HG03025 (cell line): ENCODE data around the gene RGS19.
"Not testable (repeated sequence)": the region's sequence is repeated elsewhere in the genome, so short reads cannot be mapped to it uniquely, and the experiment has no call there.

ENCODE experiments used
- ATAC-seq: cut with Tn5 transposase; IDR thresholded peaks from one replicate; pipeline ENCODE4 v1.9.1; 2021; ENCODE audit warnings: mild to moderate bottlenecking, moderate library complexity; ENCODE audit not compliant: unreplicated experiment, low FRiP score

RGS19 gene

DNA sequence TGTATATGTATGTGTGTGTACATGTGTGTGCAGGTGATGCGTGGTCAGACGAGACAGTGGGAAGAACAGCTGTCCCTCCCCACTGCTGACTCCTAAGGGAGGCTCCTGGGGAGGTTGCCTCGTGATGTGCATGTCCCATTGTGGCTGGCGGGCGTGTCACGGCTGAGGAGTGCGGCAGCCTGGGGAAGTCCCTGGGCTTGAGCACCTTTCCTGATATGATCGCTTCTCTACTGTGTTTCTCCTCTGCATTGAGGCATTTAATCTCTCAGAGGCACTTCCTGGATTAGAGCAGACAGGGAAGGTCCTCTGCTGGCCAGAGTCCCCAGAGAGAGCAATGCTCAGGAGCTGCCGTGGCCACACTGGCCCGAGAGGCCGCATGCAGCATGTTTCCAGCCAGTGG is 16.6 kb upstream of the RGS19 start:
- ATAC-seq = no peak

DNA sequence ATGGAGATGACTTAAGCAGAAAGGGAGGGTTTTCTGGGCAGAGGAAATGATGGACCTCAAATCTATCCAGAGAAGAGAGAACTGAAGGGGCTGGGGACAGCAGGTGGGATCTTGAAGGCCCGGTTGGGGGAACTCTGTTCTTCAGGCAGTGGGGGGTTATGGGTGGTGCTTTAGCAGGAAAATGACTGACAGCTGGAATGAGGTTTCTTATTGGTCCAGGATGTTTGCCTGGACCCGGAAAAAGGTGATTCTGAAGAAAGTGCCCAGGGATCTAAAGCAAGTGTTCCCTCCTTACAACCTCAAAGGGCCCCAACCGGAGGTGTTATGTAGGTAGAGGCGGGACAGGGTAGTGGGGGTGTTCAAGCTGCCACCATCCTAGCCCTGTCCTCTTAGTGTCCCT is 16.1 kb upstream of the RGS19 start:
- no peak for ATAC-seq

DNA sequence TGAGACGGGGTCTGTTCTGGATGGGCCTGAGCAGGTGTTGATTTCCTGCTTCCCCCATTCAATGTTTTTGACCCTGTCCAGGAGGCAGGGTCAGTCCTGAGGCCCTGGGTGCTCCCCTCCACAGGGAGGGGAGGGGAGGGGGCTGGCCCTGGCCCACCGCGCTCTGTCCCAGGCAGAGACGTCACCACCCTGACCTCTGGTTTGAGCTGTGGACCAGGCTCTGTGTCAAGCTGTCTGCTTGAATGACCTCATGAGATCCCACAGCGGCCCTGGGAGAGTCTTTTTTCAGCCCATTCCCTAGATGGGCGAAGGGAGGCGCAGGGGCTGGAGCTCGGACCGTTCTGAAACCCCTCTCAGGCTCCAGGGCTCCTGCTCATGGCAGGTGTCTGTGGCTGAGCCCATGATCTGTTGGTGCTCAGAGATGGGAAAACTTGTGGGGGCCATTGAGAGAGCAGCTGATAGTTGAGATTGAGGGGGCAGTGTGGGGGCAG is 13.7 kb upstream of the RGS19 start:
- ATAC-seq = no peak

- no peak for ATAC-seq
Observed at GRCh38 chr20:64092258-64093012, 13.1 kb upstream of the RGS19 start.

- ATAC-seq = no peak
Observed at GRCh38 chr20:64091770-64092169, 12.5 kb upstream of the RGS19 start.

DNA sequence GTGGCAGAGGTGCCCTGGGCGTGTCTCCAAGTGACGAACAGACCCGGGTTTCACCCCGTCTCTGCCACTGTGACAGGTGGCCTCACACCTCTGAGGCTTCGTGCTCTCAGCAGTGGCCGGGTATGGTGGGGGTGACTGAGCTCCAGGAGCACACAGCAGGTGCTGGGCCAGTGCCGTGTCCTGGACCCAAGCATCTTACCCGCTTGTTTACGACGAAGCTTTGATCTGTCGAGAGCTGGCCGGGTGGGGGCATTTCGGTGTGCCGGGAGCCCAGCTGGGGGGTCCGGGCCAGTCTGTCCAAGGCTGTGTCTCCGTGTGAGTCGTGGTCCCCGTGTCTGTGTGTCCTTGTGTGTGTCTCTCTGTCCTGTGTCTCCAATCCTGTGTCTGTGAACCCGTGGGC is 12.0 kb upstream of the RGS19 start:
- no peak for ATAC-seq

DNA sequence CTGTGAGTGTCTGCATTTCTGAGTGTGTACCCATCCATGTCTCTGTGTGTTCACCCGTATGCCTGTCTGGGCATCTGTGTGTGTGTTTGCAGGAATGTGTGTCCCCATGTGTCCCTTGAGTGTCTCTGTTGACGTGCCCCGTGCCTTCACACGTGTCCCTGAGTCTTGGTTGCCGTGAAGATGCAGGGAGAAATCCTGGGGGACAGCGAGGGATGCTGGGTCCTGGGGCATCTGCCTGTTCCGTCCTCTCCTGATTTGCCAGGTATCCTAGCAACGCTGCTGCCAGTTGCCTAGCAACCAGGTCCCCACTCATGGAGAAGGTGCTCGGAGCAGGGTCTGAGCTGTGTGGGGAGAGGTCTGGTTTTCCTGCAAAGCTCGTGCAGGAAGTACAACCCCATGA is 10.8 kb upstream of the RGS19 start:
- ATAC-seq = no peak

DNA sequence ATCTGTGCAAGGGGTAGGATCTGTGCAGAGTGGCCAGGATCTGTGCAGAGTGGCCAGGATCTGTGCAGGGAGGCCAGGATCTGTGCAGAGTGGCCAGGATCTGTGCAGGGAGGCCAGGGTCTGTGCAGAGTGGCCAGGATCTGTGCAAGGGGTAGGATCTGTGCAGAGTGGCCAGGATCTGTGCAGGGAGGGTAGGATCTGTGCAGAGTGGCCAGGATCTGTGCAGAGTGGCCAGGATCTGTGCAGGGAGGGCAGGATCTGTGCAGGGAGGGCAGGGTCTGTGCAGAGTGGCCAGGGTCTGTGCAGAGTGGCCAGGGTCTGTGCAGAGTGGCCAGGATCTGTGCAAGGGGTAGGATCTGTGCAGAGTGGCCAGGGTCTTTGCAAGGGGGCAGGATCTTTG is 9.3 kb upstream of the RGS19 start:
- ATAC-seq = not testable (repeated sequence)

- not testable (repeated sequence) for ATAC-seq
Observed at GRCh38 chr20:64087226-64087825, 8.0 kb upstream of the RGS19 start.

DNA sequence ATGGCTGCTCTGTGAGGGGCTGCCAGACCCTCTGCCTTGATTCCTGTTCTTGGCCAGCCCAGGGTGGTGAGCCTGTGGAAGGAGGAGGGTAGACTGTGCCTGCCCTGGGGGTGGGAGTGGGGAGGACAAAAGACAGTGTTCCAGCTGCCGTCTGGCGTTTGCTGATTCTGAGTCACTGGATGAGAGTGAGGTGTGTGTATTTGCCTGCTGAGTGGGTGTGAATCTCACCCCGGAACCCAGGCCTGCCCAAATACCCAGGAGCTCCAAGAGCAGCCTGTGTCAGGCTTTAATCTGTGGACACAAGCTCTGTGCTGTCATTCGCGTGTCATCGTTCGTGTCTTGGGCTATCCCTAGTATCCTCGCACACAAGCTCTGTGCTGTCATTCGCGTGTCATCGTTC is 7.5 kb upstream of the RGS19 start:
- no peak for ATAC-seq

DNA sequence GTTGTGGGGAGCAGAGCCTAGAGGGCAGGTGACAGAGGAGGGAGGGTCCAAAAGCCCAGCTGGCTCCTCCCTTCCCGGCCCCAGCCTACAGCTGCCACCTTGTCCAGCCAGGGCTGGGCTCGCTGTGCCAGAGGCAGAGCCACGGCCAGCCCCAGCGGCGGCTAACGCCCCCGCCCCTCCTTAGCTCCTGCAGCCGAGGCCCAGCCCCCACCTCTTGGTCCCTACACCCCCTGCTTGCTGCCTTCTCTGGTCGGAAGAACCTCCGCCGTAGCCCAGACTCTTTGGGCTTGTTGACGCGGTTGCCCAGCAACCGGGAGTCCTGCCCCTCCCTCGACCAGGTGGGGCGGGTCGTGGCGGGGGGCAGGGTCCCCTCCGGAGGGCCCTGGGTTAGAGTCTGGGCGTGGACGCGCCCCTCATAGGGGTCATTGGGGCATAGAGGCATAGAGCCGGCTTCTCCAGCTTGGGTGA is 5.4 kb upstream of the RGS19 start:
- ATAC-seq = no peak

GRCh38 chr20:64083804-64084684 is 4.7 kb upstream of the RGS19 start, which contains the start of gene LKAAEAR1:
LKAAEAR1 (minus strand) TSS chr20:64084398; CDS start chr20:64084219, 179 bp downstream.
- ATAC-seq = no peak

GRCh38 chr20:64083378-64083803 is 4.1 kb upstream of the RGS19 start:
- ATAC-seq = no peak

GRCh38 chr20:64082820-64083377 is 3.6 kb upstream of the RGS19 start:
- no peak for ATAC-seq

GRCh38 chr20:64082126-64082731 is 2.9 kb upstream of the RGS19 start:
- ATAC-seq = no peak

- no peak for ATAC-seq
Observed at GRCh38 chr20:64081624-64081964, 2.3 kb upstream of the RGS19 start.

DNA sequence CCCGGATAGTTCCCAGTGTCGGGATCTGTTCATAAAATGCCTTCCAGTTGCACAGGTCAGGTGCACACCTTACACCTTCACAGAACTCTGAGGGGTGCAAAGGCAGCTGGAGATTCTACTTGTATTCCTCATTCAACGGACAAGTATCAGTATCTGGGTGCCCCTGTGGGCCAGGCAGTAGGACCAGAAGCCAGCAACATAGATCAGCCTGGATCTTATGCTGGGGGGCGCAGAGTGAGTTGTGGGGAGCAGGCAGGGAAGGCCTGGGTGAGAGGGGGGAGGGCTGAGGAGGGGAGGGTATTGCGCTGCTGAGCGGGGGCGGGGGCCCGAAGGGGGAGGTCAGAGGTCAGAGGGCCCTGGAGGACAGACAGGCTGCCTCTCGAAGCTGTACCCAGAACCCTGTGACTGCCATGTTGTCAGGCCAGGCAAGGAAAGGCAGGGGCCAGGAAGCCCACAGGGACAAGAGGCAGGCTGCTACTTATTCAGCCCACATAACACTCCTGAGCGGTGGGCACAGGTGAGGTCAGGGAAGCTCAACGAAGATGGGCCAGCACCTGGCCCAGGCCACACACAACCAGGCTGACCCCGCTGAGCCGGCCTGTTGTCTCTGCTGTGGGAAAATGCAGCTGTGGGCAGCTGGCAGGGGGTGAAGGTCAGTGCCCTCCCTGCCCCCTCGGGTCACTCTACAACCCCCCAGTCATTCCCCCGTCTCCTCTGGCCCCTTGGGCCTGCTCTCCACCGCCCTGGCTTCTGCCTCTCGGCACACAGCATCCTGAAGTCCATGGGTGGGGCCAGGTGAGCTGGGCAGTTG is 1.7 kb upstream of the RGS19 start:
- ATAC-seq = no peak

DNA sequence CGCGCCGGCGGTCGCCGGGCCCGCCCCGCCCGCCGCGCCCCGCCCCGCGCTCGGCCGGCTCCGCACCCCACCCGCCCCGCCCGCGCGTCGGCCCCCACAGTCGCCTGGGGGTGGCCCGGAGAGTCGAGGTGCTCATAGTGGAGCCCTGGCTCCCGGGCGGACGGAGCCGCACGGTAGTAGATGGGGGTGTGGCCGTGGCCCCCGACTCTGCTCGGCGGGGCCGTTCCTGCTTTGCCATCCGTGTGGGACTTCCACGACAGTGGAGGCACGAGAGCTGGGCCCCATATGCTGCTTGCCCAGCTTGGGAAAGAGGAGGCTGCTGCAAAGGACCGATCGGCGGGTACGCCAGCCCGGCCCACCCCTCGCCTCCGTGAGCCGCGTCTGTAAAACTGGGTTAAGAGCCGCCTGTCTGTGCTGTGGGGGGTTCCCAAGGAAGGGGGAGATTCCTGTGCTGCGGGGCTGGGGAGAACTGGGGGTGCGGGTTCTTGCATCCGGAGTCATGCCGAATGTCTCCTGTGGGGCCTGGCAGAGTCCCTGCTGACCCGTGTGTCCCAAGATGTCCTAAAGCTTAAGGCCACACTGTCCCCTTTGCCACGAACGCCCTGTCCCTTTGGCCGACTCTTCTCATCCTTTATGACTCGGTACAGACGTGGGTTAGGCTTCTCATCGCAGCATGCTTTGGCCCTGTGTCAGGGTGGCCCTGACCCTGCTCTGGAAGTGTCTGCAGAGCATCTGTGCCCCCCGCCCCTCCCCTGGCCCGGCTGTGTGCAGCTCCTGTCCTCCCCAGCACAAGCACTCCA is 895 bp upstream of the RGS19 start, which contains the start of gene OPRL1:
TSS of gene OPRL1 (plus strand) at position 70 of the 800 bp plus-strand sequence. CDS start 12,639 bp downstream, outside the sequence.
- no peak for ATAC-seq

DNA sequence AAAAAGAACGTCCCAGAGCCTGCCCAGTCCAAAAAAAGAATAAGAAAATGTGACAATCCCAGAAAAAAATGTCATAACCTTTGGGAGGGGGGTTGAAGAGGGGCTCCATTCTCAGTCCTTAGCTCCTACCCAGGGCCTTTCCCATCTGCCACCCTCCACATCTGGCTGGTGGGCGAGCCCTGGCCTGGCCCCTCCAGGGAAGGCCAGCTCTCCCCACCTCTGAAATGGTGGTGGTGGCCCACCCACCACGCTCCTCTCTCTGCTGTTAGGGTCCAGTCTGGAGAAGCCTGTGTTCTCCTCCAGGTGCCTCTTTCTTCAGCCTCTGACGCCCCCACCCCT is 415 bp downstream of the RGS19 start:
- ATAC-seq = no peak
